Ramos (cell line): ENCODE results near the gene MCF2L2.
"Not testable (repeated sequence)": the region's sequence is repeated elsewhere in the genome, so short reads cannot be mapped to it uniquely, and the experiment has no call there.

ENCODE experiments used
- in situ Hi-C: fragments of 300-500 bp; cut with MboI; formaldehyde crosslinking; loops from one replicate; pipeline ENCODE4 v1.14.3; 2022; ENCODE audit warnings: low sequenced_read_pairs; ENCODE audit not compliant: unreplicated experiment

Gene MCF2L2

GRCh38 chr3:183378545-183378944, 49.9 kb downstream of the MCF2L2 start:
- in situ Hi-C loops, result no loop called here

DNA sequence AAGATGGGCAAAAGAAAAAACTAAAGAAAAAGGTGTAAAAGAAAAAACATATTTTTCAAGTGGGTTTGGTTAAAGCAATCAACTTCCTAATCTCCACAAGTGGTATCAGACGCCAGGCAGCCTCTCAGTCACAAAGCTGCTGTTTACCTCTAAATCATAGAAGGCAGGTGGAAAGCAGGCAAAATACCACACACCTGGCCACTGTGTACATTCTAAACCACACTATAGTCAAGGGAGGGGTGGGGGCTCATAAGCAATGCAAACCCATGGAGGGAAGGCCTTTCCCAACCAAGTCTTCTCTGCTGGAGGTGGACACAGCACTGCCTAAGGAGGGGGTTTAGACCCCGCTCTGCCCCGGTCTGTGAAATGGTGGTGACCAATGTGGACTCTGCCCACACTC, 50.4 kb downstream of the MCF2L2 start:
- in situ Hi-C loops, result no loop called here

DNA sequence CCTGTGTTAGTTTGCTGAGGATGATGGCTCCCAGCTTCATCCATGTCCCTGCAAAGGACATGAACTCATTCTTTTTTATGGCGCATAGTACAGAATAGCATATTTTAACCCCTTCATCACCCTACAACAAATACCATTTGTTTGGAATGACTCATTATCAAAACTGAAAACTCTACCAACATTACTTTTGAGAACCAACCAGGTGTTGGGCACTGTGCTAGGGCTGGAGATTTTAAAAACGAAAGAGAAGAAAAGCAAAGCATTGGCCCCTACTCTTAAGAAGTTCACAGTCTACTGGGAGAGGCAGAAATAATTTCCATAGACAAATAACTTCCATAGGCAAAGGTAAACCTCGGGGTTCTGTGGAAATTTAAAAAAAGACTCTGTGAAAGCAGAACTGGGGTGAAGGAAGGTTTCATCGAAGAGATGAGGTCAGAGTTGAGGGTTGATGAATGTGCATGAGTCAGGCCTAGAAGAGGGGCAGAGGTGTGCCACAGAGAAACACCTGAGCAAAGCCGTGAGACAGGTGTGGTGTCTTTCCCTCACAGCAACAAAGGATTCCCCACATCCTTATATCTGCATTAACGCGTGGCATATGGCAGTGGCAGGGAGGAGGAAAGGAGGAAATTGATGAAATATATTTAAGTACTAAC, 51.0 kb downstream of the MCF2L2 start:
- in situ Hi-C loops, result no loop called here

DNA sequence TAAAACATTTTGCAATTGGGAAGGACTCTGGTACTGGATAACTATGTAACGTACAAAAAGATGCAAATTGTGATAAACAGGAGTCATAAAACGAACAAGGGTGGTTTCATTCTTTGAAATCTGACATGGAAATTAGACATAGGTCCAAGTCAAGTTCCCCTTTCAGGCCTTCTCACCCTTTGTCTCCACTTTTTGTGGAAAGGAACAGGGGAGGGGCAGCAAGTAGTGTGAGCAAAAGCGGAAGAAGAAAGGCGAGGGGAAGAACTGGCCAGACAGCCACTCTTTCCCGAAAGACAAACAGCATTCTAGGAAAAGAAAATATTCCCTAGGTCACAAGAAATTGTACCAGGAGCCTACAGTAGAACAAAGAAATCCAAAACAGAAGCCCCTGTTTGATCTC, 52.6 kb downstream of the MCF2L2 start:
- in situ Hi-C loops, result no loop called here

DNA sequence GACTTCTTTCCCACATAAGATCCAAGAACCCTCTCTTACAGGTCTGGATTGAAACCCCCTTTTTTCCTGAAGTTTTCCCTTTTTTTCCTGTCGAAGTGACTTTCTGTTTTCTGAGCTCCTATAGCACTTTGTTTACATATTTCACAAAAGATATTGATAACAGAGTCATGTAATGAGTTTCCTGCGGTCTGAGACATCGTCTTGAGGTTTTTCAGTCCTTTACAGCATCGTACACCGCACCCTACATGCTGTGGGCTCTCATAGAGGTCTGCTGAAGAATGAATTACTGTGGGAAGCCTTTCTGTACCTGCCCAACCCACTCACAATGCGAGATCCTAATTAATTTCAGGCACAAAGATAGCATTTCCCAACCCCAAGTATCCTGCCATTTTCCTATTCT, 53.1 kb downstream of the MCF2L2 start:
- in situ Hi-C loops, result no loop called here

DNA sequence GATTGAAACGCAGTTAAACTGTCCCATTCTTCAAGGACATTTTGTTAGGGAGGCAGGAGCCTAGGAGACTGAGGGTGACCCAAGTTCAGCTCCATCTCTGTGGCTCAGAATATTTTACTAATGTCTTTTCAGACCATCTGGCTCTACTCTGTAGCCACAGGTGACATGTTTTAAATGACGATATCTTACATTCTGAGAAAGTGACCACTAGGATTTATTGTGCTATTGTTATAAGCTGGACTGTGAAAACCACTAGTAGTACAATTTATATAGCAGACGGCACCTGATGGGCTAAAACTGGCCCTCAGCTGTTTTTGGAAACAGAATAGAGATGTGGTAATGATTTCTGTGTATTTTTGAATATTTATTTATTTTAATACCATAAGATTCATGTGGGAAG, 55.5 kb downstream of the MCF2L2 start:
- in situ Hi-C loops, result no loop called here

DNA sequence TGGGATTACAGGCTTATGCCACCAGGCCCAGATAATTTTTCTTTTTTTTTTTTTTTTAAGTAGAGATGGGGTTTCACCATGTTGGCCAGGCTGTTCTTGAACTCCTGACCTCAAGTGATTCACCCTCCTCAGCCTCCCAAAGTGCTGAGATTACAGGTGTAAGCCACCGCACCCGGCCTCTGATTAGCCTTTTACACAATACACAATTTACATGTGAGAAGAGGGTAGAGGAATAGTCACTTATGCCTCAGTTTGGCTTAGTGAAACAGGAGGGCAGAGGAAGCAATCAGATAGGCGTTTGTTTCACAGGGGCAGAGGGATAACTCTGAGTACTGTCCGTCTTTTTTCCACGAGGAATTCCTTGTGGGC, 56.8 kb downstream of the MCF2L2 start:
- in situ Hi-C loops, result not testable (repeated sequence)

DNA sequence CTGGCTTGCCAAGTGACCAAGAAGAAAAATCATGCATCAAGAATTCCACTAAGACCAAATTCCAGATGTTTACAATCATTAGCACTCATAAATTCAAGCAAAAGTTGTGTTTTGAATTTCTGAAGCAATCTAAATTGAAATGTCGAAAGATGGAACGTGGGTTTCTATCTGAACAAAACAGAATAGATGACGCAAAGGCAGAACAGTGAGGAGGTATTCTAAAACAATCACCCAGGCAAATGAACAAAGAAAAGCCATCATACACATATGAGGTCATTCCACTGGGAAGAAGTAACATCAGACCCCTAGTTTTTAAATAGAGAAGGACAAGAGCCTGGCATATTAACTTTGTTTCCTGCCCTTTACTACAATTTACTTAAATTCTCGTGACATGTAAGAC, 58.0 kb downstream of the MCF2L2 start:
- in situ Hi-C loops, result no loop called here

GRCh38 chr3:183369627-183370026, 58.8 kb downstream of the MCF2L2 start:
- in situ Hi-C loops, result no loop called here

DNA sequence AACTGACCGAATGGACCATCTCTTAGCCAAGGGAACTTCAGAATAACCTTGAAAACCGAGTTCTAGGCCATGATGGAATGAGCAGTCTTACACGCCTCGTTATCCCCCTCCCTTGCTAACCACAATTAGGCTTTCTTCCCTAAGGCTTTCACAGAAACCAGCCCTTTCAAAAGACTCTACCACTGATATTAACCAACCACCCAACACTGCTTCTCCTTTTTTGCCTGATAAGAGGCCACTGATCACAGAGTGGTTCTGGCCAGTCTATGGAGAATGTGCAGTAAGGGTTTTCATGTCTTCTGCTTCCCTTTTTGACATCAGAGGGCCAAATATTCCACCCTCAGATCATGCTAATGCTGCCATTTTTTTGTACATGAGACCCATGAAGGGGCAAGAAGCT, 59.3 kb downstream of the MCF2L2 start:
- in situ Hi-C loops, result no loop called here

- in situ Hi-C loops, result no loop called here
These were observed 67.3 kb downstream of the MCF2L2 start for GRCh38 chr3:183360971-183361624.

- in situ Hi-C loops, result no loop called here
These were observed 69.4 kb downstream of the MCF2L2 start for GRCh38 chr3:183359036-183359435.

GRCh38 chr3:183357564-183358079, 70.8 kb downstream of the MCF2L2 start:
- in situ Hi-C loops, result no loop called here

DNA sequence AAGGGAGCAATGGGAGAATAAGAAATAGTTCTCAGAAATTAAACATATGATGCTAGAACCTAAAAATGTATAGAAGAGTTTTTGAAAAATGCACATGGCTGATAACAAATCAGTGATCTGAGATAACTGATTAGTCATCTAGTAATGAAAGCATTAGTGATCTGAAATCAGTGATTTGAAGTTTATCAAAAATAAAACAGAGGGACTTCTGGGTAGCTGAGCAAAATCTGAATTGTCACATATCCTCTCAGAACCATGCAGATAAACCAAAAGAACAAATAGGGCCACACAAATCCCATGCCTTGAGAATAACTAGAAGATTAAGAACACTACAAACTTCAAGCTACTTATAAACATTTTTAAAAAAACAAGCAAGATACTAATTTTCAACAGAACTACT, 71.5 kb downstream of the MCF2L2 start:
- in situ Hi-C loops, result no loop called here

- in situ Hi-C loops, result no loop called here
These were observed 73.5 kb downstream of the MCF2L2 start for GRCh38 chr3:183354874-183355273.

- in situ Hi-C loops, result no loop called here
These were observed 74.0 kb downstream of the MCF2L2 start for GRCh38 chr3:183354325-183354831.

GRCh38 chr3:183353421-183353820, 75.0 kb downstream of the MCF2L2 start:
- in situ Hi-C loops, result no loop called here

- in situ Hi-C loops, result no loop called here
These were observed 78.3 kb downstream of the MCF2L2 start for GRCh38 chr3:183350164-183350563.

- in situ Hi-C loops, result no loop called here
These were observed 78.8 kb downstream of the MCF2L2 start for GRCh38 chr3:183349421-183350157.

DNA sequence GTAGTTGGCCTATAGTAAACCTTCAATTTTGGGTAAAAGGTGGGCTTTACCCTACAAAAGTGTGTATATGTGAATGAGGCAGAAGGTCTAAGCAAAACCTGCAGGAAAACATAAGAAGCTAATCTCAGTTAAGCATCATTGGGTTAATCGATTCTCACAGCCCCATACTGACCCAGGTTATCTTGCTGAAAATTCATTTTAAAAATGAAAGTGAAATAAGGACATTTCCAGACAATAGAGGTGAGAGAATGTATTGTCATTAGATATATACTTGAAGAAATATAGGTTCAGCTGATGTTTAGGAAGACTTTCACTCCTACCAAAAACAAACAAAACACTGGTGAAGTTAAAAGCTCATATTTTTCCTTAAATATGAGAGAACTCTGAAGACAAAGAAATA, 85.6 kb downstream of the MCF2L2 start:
- in situ Hi-C loops, result no loop called here
